ENCODE measurements around the gene AGFG1. TPM values are rescaled to one million over a fixed set of nuclear protein-coding genes. Genes with fewer than 3 reads are reported as not detected.
A peak's percentile ranks its signal among the peaks of the same experiment; 100 is the strongest.
"Not testable (repeated sequence)": the region's sequence is repeated elsewhere in the genome, so short reads cannot be mapped to it uniquely, and the experiment has no call there.

AGFG1 gene
- total RNA-seq, 1 donor from 2014 or later = 81.1 TPM

DNA sequence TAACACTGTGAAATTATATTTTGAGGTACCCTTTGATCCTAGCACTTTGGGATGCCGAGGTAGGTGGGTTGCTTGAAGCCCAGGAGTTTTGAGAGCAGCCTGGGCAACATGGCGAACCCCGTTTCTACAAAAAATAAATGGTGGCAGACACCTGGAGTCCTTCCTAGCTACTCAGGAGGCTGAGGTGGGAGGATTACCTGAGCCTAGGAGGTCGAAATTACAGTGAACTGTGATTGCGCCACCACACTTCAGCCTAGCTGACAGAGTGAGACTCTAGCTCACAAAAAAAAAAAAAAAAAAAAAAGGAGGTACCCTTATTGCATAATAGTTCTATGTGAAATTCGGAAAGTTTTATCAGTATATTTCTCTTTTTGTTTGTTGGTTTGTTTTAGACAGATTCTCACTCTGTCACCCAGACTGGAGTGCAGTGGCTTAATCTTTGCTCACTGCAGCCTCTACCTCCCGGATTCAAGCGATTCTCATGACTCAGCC, 67.6 kb downstream of the AGFG1 start:
- no peak for DNase-seq (ENCODE audit: low read depth)

DNA sequence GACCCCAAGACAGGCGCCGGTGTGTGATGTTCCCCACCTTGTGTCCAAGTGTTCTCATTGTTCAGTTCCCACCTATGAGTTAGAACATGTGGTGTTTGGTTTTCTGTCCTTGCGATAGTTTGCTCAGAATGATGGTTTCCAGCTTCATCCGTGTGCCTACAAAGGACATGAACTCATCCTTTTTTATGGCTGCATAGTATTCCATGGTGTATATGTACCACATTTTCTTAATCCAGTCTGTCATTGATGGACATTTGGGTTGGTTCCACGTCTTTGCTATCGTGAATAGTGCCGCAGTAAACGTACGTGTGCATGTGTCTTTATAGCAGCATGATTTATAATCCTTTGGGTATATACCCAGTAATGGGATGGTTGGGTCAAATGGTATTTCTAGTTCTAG, 68.4 kb downstream of the AGFG1 start:
- not testable (repeated sequence) for DNase-seq (ENCODE audit: low read depth)

GRCh38 chr2:227545990-227546389, 74.0 kb downstream of the AGFG1 start:
- DNase-seq (ENCODE audit: low read depth) = no peak

DNA sequence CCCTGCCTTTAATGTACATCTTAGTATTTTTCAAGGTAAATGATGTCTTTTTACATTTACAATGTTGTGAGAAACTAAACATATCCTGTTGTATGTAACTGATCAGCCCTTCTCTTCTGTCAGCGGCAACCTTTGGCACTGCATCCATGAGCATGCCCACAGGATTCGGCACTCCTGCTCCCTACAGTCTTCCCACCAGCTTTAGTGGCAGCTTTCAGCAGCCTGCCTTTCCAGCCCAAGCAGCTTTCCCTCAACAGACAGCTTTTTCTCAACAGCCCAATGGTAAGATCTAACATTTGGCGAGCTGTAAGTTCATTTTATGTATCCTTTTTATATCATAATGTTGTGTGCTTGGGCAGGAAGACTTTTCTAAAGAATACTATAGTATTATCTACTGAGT, 79.9 kb downstream of the AGFG1 start:
- no peak for DNase-seq (ENCODE audit: low read depth)

GRCh38 chr2:227562581-227562980, 90.6 kb downstream of the AGFG1 start:
- DNase-seq (ENCODE audit: low read depth) = peak; percentile 60

DNA sequence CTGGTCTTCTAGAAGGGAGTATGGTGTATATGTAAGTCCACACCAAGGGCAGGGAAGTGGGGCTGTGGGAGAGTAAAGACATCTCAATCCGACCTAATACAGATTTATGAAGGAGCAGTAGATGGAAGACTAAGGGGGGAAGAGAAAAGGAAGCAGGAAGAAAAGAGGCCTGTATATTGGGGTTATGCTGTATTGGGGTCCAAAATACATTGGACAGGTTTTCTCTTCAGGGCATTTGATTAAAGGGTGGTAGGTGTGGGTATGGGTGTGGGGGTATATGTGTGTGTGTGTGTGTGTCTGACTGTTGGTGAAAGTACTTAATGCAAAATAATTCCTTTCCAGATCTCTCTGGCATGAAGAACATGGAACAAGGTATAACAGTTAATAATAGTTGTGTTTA, 93.1 kb downstream of the AGFG1 start:
- no peak for DNase-seq (ENCODE audit: low read depth)

- no peak for DNase-seq (ENCODE audit: low read depth)
These were observed 94.1 kb downstream of the AGFG1 start for GRCh38 chr2:227566012-227566411.

GRCh38 chr2:227568852-227569169, 96.9 kb downstream of the AGFG1 start:
- DNase-seq (ENCODE audit: low read depth) = no peak

- DNase-seq (ENCODE audit: low read depth) = no peak
These were observed 98.7 kb downstream of the AGFG1 start for GRCh38 chr2:227570615-227571014.

DNA sequence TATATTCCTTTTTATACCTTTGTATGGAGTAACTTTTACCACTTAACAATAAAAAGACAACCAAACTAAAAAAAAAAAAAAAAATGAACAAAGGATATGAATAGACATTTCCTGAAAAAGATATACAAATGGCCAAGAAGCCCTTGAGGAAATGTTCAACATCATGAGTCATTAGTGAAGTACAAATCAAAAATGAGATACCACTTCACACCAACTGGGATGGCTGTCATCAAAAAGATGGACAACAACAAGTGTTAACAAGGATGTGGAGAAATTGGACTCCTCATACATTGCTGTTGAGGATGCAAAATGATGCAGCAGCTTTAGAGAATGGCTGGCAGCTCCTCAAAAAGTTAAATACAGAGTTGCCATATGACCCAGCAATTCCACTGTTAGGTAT, 104.2 kb downstream of the AGFG1 start:
- DNase-seq (ENCODE audit: low read depth) = no peak

DNA sequence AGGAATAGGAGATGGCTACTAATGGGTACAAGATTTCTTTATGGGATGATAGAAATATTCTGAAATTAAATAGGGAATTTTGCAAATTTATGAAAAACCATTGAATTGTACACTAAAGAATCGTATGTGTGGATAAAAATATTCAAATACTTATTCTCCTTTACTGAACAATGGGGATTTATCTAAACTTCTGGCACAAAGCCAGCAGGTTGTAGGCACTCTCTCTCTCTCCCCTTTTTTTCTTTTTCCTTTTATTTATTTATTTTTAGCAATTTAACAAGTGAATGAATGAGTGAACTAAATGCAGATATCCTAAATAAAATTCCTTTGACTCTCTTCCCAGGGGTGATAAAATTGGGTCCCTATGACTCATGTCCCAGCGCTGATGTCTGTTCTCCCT, 104.9 kb downstream of the AGFG1 start:
- DNase-seq (ENCODE audit: low read depth) = no peak

GRCh38 chr2:227577555-227577954, 105.6 kb downstream of the AGFG1 start:
- no peak for DNase-seq (ENCODE audit: low read depth)

DNA sequence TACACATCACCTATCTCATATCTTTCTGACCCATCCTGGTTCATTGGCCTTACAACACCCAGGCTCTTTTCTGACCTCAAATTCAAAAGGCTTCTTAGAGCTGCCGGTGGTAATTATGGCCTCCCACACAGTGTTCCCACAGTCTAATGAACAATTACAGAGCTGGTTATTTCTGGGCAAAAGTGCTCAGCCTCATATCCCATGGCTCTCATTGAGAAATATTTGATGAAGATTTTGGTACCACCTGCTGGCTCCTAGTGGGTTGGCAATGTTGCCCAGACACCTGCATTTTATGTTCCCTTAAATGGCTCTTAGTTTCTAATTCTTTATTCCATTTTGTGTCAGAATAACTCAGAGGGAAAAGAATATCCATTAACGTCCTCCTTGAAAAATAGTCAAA, 106.7 kb downstream of the AGFG1 start:
- DNase-seq (ENCODE audit: low read depth) = peak; percentile 64

DNA sequence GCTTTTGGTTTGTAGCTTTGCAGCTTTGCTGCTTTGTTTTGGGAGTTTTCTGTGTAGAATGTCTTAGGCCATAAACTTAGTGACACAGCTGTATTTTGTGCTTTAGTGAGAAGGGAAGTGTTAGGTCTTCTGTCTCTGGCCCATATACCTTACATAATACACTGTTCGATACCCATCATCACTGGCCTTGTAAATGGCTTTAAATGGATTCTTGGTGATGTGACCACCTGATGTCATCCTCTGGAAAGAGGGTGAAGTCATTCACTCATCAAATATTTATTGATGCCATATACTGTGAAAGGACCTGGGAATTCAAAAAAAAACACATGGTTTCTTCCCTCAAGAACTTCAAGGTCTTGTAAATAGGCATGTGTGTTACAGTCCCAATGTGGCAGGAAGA, 107.8 kb downstream of the AGFG1 start:
- no peak for DNase-seq (ENCODE audit: low read depth)

- DNase-seq (ENCODE audit: low read depth) = no peak
These were observed 110.4 kb downstream of the AGFG1 start for GRCh38 chr2:227582369-227582768.

- no peak for DNase-seq (ENCODE audit: low read depth)
These were observed 120.9 kb downstream of the AGFG1 start for GRCh38 chr2:227592694-227593387.

DNA sequence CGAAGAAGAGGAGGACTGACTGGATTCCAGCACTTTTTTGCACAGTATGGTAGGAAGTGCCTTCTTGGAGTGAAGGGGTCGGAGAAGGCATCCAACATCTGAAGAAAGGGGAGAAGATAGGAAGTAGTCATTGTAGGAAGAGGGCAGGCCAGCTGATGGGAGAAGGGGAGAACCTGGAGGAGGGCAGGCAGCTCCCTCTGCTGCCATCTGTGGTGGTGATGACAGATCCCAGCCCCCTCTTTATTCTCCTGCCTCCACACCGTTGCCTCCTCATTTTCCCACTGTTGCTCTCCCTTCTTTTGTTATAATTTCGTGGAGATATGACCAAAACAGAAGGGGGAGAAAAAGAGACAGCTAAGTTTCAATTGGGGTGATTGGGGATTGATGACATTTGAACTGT, 123.8 kb downstream of the AGFG1 start:
- DNase-seq (ENCODE audit: low read depth) = no peak

DNA sequence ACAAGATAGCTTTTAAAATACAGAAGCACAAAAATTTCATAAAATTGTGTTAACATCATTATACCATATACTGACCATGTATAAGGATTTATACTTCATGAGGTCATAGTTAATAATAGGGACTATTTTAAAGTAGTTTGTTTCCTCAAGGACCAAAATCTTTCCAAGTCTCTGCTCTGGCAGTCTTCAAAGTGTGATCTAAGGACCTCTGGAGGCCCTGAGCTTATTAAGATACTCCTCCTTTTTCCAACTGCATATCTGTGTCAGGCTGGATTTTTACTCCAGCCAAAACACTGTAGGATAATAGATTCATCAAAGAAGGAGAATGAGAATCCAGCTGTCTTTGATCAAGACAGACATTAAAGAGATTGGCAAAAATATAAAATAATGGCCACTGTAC, 125.1 kb downstream of the AGFG1 start:
- DNase-seq (ENCODE audit: low read depth) = no peak

DNA sequence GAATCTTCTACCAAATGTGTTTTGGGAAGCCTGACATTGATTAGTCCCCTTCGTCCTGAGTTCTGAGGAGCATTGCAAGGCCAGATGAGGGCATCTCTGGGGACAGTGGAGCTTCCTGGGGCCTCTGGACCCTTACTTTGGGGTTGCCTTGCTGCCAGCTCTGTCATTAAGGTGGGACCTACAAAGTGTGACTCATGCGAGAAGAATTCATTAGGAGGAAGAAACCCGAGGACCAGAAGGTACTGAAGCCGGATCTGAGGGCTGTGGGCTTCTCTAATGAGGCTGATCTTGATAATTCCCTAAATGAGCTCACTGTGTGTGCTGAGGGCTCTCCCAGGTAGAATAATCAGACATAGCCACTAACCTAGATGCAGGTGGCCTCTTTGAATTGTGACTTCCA, 126.0 kb downstream of the AGFG1 start:
- peak; percentile 48 for DNase-seq (ENCODE audit: low read depth)

DNA sequence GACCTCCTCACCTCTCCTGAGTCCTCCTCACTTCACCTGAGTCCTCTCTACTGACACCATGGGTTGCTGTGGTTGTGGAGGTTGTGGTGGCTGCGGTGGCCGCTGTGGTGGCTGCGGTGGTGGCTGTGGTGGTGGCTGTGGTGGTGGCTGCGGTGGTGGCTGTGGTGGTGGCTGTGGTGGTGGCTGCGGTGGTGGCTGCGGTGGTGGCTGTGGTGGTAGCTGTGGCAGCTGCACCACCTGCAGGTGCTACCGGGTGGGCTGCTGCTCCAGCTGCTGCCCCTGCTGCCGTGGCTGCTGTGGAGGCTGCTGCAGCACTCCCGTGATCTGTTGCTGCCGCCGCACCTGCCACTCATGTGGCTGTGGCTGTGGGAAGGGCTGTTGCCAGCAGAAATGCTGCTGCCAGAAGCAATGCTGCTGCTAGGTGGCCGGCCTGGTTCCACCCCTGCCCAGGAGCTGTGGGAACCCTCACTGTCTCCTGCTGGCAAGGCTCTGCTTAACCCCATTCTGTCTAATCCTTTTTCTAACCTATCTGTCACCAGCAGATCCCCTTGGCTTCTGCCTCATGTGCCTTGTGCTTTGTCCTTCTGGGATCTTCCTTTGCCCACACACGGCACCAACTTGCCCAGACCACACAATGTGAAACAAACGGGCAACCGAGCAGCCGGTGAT, 127.0 kb downstream of the AGFG1 start, which contains the start of gene SCYGR2:
Gene SCYGR2, plus strand, starts transcription at position 59 of the 669 bp plus-strand sequence. Its CDS starts 0 bp downstream, at position 59.
- DNase-seq (ENCODE audit: low read depth) = not testable (repeated sequence)

- DNase-seq (ENCODE audit: low read depth) = no peak
These were observed 130.4 kb downstream of the AGFG1 start for GRCh38 chr2:227602358-227602757.

DNA sequence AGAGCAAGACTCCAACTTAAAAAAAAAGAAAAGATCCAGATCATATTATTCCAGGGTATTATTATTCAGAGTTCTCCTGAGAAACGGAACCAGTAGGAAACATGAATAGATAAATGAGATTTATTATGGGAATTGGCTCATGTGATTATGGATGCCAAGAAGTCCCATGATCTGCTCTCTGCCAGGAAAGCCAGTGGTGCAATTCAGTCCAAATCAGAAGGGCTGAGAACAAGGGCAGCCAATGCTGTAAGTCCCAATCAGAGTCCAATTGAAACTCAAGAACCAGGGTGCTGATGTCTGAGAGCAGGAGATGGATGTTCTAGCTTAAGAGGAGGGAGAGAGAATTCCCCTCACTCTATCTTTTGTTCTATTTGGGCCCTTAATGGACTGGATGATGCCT, 134.5 kb downstream of the AGFG1 start:
- no peak for DNase-seq (ENCODE audit: low read depth)

DNA sequence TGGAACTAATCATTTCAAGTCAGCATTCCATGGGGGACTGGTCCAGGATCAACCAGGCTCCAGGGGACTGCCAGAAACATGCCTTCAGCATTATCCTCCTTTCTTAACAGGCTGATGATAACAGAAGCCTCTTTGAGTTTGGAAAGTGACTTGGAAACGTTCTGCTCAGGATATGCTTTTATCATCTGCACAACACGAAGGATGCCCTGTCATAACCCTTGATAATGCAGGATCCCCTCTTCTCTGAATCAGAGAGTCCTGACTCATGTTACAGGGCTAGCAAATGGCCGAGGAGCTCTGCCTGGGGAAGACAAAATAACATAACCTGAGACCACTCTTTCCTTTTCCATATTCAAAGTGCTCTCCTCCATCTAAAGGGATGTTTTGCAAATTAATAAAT, 136.0 kb downstream of the AGFG1 start:
- no peak for DNase-seq (ENCODE audit: low read depth)

All from renal cortical epithelial cell (primary cell).